Muscle of leg (tissue), 11 donors: ENCODE results near the gene PRKCA. TPM values are rescaled to one million over a fixed set of nuclear protein-coding genes. Genes with fewer than 3 reads are reported as not detected.

ENCODE experiments used
- DNase-seq: peaks from one replicate; pipeline ENCODE4 v3.0.0; 2013
- H3K27ac ChIP-seq: one replicate; pipeline ENCODE4 v1.5.1; 2013; ENCODE audit warnings: mild to moderate bottlenecking, low read length, control low read depth
- H3K27me3 ChIP-seq: one replicate; pipeline ENCODE4 v1.6.1; 2013; ENCODE audit warnings: low read length; ENCODE audit not compliant: control insufficient read depth, insufficient read depth
- H3K36me3 ChIP-seq: one replicate; pipeline ENCODE4 v1.6.1; 2013; ENCODE audit warnings: low read length; ENCODE audit not compliant: control insufficient read depth, insufficient read depth
- H3K4me1 ChIP-seq: one replicate; pipeline ENCODE4 v1.6.1; 2013; ENCODE audit warnings: low read length; ENCODE audit not compliant: control insufficient read depth, insufficient read depth
- H3K4me3 ChIP-seq: one replicate; pipeline ENCODE4 v1.5.1; 2013; ENCODE audit warnings: low read length, control low read depth
- H3K9me3 ChIP-seq: replicated peaks from 2 replicates; pipeline ENCODE4 v1.6.1; 2013; ENCODE audit warnings: low read depth, low read length; ENCODE audit not compliant: control insufficient read depth
- WGBS: methylation state at CpG from one replicate; pipeline ENCODE4 v1.1.5; 2013; ENCODE audit warnings: missing lambda C conversion rate; ENCODE audit not compliant: insufficient coverage; 5-methylcytosine and 5-hydroxymethylcytosine counted together
- polyA plus RNA-seq, 8 donors: library from polyadenylated mRNA; unstranded; fragments of 120-200 nt; gene quantifications; one replicate each; pipeline versions ENCODE4 v1.2.1 to v1.2.3, GENCODE V29; 2013; ENCODE audit warnings: inconsistent platforms in 1 of 8, low replicate concordance in 1 of 8; ENCODE audit not compliant: insufficient read length in 8 of 8, insufficient read depth in 1 of 8
- total RNA-seq: library from RNA; stranded (reverse); fragments of 120-200 nt; gene quantifications from one replicate; pipeline ENCODE4 v1.2.4, GENCODE V29; 2013

PRKCA gene
- total and polyA plus RNA-seq, 9 donors, result 2.3 to 6.5 (median 3.5) TPM

DNA sequence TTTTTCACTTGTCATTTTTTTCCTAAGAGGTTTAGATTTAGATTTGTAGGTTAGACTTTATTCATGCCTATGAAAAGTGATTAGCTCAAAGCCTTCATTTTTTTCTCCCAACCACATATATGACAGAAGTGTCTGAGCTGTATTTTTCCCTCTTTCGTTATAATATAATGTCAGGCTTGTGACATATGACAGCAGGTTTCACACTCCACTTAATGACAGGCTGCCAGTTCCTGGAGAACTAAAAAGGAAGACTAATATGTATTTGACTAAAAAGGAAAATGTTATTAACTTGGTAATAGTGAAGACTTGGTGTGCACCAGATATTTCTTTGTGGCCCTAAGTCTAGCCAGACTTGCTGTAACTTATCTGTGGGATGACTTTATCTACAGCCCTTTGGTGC, 331.8 kb downstream of the PRKCA start:
- no peaks in the 10 kb centered on the region for H3K36me3 ChIP-seq
- peaks cover 3% of the 10 kb centered on the region for H3K27me3 ChIP-seq
- H3K9me3 ChIP-seq, result no peaks in the 10 kb centered on the region
- no CpG with 5 or more reads among the region's 1 CpG for WGBS
- no peaks in the 10 kb centered on the region for H3K4me1 ChIP-seq
- no peak for DNase-seq
- H3K4me3 ChIP-seq, result no peak overlapping the region
- H3K27ac ChIP-seq, result no peak overlapping the region

DNA sequence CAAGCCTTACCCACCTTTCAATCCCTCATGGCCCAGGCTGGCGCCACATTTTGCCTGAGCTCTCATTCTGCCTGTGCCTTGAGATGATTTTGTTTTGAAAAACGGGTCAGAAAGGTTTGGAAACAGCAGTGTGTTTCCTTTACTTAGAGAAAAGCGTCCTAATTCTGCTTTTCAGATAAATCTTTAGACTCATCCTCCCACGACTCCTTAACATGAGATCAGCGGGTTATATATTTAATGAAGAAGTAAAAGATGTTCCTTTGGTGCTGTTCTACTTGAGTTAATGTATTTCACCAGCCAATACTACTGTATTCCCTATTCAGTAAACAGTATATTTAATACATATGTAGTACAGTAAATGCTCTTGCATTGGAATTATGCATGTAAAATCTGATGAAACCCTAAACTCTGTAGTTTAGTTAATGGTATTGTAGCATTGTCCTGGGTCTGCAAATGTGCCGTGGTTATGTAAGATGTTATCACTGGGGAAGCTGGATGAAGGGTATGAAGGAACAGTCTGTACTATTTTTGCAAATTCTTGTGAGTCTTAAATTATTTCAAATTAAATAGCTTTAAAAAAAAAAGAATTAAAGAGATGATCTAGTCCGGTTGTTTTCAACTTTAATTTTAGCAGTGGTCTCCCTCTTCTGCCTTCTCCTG, 333.1 kb downstream of the PRKCA start:
- no peaks in the 10 kb centered on the region for H3K9me3 ChIP-seq
- WGBS, result 100% methylated on average over 1 of the region's 7 CpGs
- H3K36me3 ChIP-seq, result no peaks in the 10 kb centered on the region
- no peak for DNase-seq
- no peak overlapping the region for H3K4me3 ChIP-seq
- no peaks in the 10 kb centered on the region for H3K4me1 ChIP-seq
- peaks cover 3% of the 10 kb centered on the region for H3K27me3 ChIP-seq
- H3K27ac ChIP-seq, result no peak overlapping the region

DNA sequence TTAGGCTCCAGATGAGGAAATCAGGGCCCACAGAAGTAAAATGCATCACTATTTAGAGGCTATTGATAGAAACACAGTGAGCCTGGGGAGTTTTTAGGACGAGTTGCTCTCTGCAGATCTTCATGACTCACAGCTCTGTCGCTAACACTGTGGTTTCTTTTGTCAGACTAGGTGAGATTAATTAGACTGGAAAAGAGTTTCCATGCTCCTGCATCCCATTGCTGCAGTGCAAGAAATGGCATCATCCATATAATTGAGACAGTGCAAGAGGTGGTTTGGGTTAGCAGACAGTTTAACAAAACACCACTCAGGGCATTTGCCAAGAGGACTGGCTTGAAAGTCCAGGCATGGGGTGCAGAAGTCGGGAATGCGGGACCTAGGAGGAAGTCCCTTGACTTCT, 333.7 kb downstream of the PRKCA start:
- H3K4me1 ChIP-seq, result no peaks in the 10 kb centered on the region
- H3K36me3 ChIP-seq, result no peaks in the 10 kb centered on the region
- DNase-seq, result no peak
- H3K27ac ChIP-seq, result no peak overlapping the region
- WGBS, result 43% methylated on average over 2 of the region's 4 CpGs
- H3K4me3 ChIP-seq, result no peak overlapping the region
- no peaks in the 10 kb centered on the region for H3K9me3 ChIP-seq
- H3K27me3 ChIP-seq, result peaks cover 3% of the 10 kb centered on the region

DNA sequence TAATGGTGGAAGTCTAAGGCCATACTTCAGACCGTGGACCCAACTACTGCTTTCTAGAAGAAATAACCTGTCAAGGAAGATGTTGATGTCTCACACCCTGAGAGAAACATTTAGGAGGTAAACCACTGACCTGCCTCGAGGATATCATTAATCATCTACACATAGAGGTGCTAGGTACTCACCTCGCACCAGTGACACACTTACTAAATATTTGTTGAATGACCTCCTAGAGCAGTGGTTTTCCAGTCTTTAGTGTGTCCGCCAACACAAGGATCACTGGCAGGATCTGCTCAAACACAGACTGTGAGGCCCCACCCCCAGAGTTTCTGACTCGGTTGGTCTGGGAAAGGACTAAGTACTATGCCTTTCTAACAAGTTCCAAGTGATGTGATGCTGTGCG, 335.1 kb downstream of the PRKCA start:
- Histone ChIP-seq H3K4me3 (no peak overlapping the region), H3K9me3 (no peaks in the 10 kb centered on the region), H3K27me3 (peaks cover 3% of the 10 kb centered on the region), H3K36me3 (no peaks in the 10 kb centered on the region), H3K4me1 (no peaks in the 10 kb centered on the region), H3K27ac (no peak overlapping the region)
- 92% methylated on average over 2 of the region's 6 CpGs for WGBS
- no peak for DNase-seq

DNA sequence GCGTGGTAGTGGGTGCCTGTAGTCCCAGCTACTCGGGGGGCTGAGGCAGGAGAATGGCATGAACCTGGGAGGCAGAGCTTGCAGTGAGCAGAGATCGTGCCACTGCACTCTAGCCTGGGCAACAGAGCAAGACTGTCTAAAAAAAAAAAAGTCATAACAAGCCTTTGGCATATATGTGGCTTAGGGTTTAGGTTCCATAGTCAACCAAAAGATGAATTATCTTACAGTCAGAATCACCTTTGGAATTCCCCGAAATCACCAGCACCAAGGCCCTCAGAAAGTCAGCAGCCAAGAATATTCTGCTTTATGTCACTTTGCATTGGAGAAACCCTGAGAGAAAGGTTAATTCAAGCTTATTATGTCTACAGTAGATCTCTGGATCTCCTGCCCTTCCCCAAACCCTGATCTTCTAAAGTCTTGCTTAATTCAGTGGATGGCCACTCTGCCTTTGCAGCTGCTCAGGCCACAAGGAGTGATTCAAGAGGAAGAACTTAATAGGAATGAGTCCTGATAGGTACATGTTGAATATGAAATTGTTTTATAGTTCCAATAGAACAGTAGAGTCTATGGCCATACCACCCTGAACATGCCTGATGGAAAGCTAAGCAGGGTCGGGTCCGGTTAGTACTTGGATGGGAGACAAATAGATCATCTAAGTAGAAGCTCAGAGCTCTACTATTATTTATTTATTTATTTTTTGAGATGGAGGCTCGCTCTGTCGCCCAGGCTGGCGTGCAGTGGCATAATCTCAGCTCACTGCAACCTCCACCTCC, 336.5 kb downstream of the PRKCA start:
- Histone ChIP-seq H3K27me3 (peaks cover 3% of the 10 kb centered on the region), H3K4me1 (no peaks in the 10 kb centered on the region), H3K9me3 (no peaks in the 10 kb centered on the region), H3K4me3 (no peak overlapping the region), H3K36me3 (no peaks in the 10 kb centered on the region), H3K27ac (no peak overlapping the region)
- 100% methylated on average over 1 of the region's 9 CpGs for WGBS
- no peak for DNase-seq

DNA sequence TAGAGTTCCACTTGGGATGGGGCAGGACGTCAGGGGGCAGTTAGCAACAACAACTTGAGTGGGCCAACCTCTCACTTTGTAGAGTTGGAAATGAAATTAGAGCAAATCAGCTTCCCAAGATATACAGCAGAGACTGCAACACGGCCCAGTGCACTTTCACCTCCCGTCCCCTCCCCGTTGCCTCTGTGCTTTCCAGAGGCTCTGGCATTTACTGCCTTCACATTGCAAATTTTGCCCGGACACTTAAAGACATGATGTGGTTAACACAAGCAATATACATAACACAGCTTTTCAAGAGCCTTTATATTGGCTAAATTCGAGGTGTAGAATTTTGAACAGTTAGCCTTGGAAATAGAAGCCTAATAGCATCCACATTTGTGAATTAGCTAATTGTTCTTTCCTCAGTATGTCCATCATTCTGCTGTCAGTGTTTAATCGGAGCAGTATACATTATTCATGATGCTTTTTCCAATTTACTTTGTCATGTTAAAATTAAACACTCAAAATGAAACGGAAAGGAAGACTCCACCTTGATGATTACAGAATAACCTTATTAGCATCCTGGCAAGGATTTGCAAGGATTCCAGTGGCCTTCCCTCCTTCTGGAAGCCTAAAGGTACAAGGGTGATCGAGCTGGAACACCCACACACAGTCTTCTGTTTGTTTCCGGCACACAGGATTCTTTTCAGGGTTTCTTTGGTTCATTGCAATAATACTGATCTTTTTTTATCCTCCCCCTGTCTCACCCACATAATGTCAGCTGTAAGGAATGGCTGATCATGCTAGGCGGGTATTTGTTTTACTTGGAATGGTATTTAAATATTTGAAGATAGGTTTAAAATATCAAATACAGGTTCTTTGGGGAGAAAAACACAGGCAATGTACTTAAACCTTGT, 341.6 kb downstream of the PRKCA start:
- 70% methylated on average over 3 of the region's 11 CpGs for WGBS
- no peak for DNase-seq
- H3K36me3 ChIP-seq, result no peaks in the 10 kb centered on the region
- H3K4me3 ChIP-seq, result no peak overlapping the region
- no peak overlapping the region for H3K27ac ChIP-seq
- no peaks in the 10 kb centered on the region for H3K9me3 ChIP-seq
- H3K27me3 ChIP-seq, result no peaks in the 10 kb centered on the region
- no peaks in the 10 kb centered on the region for H3K4me1 ChIP-seq

DNA sequence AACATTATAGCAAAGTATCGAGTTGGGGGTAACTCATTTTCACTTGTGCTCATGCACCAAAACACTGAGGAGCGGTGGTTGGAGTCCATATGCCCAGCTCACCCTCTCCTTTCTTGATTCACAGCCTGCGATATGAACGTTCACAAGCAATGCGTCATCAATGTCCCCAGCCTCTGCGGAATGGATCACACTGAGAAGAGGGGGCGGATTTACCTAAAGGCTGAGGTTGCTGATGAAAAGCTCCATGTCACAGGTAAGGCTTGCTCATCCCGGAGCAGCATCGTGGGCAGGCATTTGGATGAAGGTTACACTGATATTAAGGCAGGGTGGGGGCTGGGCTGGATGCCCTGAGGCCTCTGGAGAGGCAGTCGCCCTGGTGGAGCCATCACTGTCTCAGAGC, 342.8 kb downstream of the PRKCA start:
- H3K36me3 ChIP-seq, result no peaks in the 10 kb centered on the region
- 99% methylated on average over 6 of the region's 10 CpGs for WGBS
- no peaks in the 10 kb centered on the region for H3K4me1 ChIP-seq
- DNase-seq, result no peak
- no peaks in the 10 kb centered on the region for H3K9me3 ChIP-seq
- H3K4me3 ChIP-seq, result no peak overlapping the region
- no peak overlapping the region for H3K27ac ChIP-seq
- H3K27me3 ChIP-seq, result no peaks in the 10 kb centered on the region

DNA sequence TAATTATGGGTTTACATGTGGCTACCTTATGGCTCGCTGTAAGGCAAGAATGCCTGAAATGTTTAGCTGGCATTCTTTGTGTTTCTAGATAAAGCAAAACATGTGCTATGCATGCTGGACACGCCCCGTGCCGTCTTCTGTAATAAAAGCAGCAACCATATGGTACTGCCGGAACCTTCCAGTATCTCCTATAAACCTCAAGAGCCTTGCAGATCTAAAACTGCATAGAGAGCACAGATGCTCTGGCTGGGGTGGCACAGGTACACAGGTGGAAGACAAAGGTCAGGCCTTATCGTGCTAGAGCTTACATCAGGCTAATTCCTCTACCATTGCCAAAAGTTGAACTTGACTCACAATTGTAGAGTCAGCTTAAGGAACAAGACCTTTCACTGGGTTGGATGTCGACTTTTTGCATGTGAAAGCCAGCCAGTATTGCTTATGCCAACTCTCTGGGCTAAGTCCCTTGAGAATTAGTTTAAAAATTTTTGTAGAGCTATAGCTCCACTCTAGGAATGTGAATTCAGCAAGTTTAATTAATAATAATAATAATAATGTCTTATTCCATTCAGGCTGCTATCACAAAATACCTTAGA, 345.1 kb downstream of the PRKCA start:
- DNase-seq, result no peak
- H3K9me3 ChIP-seq, result no peaks in the 10 kb centered on the region
- H3K4me1 ChIP-seq, result no peaks in the 10 kb centered on the region
- H3K27ac ChIP-seq, result no peak overlapping the region
- WGBS, result 74% methylated on average over 4 of the region's 7 CpGs
- no peak overlapping the region for H3K4me3 ChIP-seq
- no peaks in the 10 kb centered on the region for H3K36me3 ChIP-seq
- H3K27me3 ChIP-seq, result no peaks in the 10 kb centered on the region

DNA sequence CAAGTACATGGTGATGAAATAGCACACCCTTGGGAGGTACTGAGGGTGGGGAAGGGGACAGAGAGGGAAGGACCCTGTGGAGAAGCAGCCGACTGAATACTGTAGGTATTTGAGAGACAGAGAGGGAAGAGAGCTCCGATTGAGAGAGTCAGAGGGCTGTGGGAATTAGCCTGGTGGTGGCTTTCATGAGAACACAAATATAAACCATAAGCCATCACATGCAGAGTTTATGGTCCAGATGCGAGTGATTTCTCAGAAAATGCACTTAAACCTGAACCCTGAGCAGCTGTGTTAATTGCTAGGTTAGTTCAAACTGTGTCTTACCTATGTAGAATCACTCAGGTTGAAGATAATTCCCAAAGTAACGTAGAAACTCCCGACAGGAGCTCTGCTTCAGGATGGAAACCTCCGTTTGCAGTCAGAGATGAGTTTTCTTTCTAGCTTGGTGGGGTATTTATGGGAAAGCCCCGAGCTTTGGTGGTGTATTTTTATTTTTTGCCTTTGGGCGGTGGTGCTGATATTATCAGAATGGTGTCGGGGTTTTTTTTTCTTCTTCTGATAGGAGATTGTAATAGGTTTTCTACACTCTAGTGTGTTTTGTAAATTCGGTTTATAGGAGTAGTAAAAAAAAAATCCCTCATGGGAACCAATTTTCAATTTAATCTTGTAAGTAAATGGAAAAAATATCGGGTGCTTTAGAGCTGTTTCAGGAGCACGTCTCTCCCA, 347.6 kb downstream of the PRKCA start:
- H3K27ac ChIP-seq, result no peak overlapping the region
- no peaks in the 10 kb centered on the region for H3K9me3 ChIP-seq
- no peak overlapping the region for H3K4me3 ChIP-seq
- H3K36me3 ChIP-seq, result no peaks in the 10 kb centered on the region
- DNase-seq, result no peak
- peaks cover 11% of the 10 kb centered on the region for H3K4me1 ChIP-seq
- no peaks in the 10 kb centered on the region for H3K27me3 ChIP-seq
- 60% methylated on average over 1 of the region's 12 CpGs for WGBS
